CD14-positive monocyte (primary cell): ENCODE measurements around the gene RARB. TPM values are rescaled to one million over a fixed set of nuclear protein-coding genes. Genes with fewer than 3 reads are reported as not detected.

Source experiments
- DNase-seq, 3 donors: peaks; one replicate each; pipeline ENCODE4 v3.0.0-alpha.2; 2011 to 2022
- H2AFZ ChIP-seq: 2 replicates; pipeline ENCODE4 v1.6.0; 2012; ENCODE audit warnings: mild to moderate bottlenecking, low read depth, low read length, inconsistent platforms; ENCODE audit not compliant: insufficient read depth, poor library complexity, severe bottlenecking
- H3K27ac ChIP-seq, 2 donors: 1 replicate in 1 of 2; 2 replicates in 1 of 2; pipeline ENCODE4 v1.5.1; 2012 to 2013; ENCODE audit warnings: low read length in 2 of 2, control low read depth in 1 of 2, inconsistent platforms in 1 of 2, low read depth in 1 of 2, mild to moderate bottlenecking in 1 of 2
- H3K27me3 ChIP-seq, 2 donors: one replicate each; pipeline versions ENCODE4 v1.6.0 to v1.6.1; 2011 to 2013; ENCODE audit warnings: low read length in 2 of 2; ENCODE audit not compliant: control insufficient read depth in 2 of 2, insufficient read depth in 2 of 2
- H3K36me3 ChIP-seq, 2 donors: replicated peaks in 1 of 2; 1 replicate in 1 of 2; 2 replicates in 1 of 2; pipeline versions ENCODE4 v1.5.1 to v1.6.1; 2012 to 2013; ENCODE audit warnings: low read length in 2 of 2, control low read depth in 1 of 2, inconsistent platforms in 1 of 2, mild to moderate bottlenecking in 1 of 2; ENCODE audit not compliant: insufficient read depth in 2 of 2, control insufficient read depth in 1 of 2
- H3K4me1 ChIP-seq, 2 donors: 1 replicate in 1 of 2; 2 replicates in 1 of 2; pipeline versions ENCODE4 v1.5.1 to v1.6.1; 2012 to 2013; ENCODE audit warnings: low read length in 2 of 2, control low read depth in 1 of 2, inconsistent platforms in 1 of 2, mild to moderate bottlenecking in 1 of 2, moderate library complexity in 1 of 2; ENCODE audit not compliant: insufficient read depth in 2 of 2, control insufficient read depth in 1 of 2
- H3K4me2 ChIP-seq: replicated peaks from 2 replicates; pipeline ENCODE3; 2012; ENCODE audit warnings: low read length, moderate library complexity, mild to moderate bottlenecking; ENCODE audit not compliant: poor library complexity, severe bottlenecking; ENCODE audit errors: extremely low read depth
- H3K4me3 ChIP-seq, 3 experiments: fragments of 200-600 bp in 1 of 3; sonication (generic) in 1 of 3; replicated peaks in 1 of 3; 1 replicate in 2 of 3; 2 replicates in 1 of 3; pipeline ENCODE4 v1.5.1; 2011 to 2013; ENCODE audit warnings: low read length in 3 of 3, mild to moderate bottlenecking in 3 of 3, control low read depth in 2 of 3, low read depth in 2 of 3, inconsistent platforms in 1 of 3, moderate library complexity in 1 of 3
- H3K79me2 ChIP-seq: 2 replicates; pipeline ENCODE4 v1.6.0; 2012; ENCODE audit warnings: mild to moderate bottlenecking, control low read depth, inconsistent platforms, low read length, moderate library complexity; ENCODE audit not compliant: insufficient read depth
- H3K9ac ChIP-seq: 2 replicates; pipeline ENCODE4 v1.6.0; 2017; ENCODE audit warnings: low read length, mild to moderate bottlenecking; ENCODE audit not compliant: insufficient read depth, poor library complexity, severe bottlenecking
- H3K9me3 ChIP-seq, 2 donors: replicated peaks in 1 of 2; 1 replicate in 1 of 2; 2 replicates in 1 of 2; pipeline versions ENCODE4 v1.5.1 to v1.6.1; 2012 to 2013; ENCODE audit warnings: low read length in 2 of 2, control low read depth in 1 of 2; ENCODE audit not compliant: control insufficient read depth in 1 of 2, insufficient read depth in 1 of 2
- H4K20me1 ChIP-seq: 2 replicates; pipeline ENCODE4 v1.6.0; 2012; ENCODE audit warnings: mild to moderate bottlenecking, low read length, control low read depth, moderate library complexity; ENCODE audit not compliant: insufficient read depth
- H3K27ac Mint-ChIP-seq, 7 donors: one replicate each; pipeline ENCODE4 v1.8.0; 2020; ENCODE audit warnings: mild to moderate bottlenecking in 7 of 7, mixed read lengths in 7 of 7, moderate library complexity in 6 of 7, inconsistent platforms in 2 of 7
- H3K27me3 Mint-ChIP-seq, 3 donors: one replicate each; pipeline ENCODE4 v1.8.0; 2021 to 2022; ENCODE audit warnings: low read depth in 3 of 3, mild to moderate bottlenecking in 3 of 3, mixed read lengths in 3 of 3, moderate library complexity in 3 of 3, inconsistent platforms in 1 of 3
- H3K36me3 Mint-ChIP-seq, 2 donors: one replicate each; pipeline ENCODE4 v1.8.0; 2020; ENCODE audit warnings: mixed read lengths in 2 of 2, inconsistent platforms in 1 of 2, mild to moderate bottlenecking in 1 of 2
- H3K4me1 Mint-ChIP-seq: one replicate; pipeline ENCODE4 v1.8.0; 2020; ENCODE audit warnings: mild to moderate bottlenecking, mixed read lengths
- H3K4me3 Mint-ChIP-seq, 2 donors: one replicate each; pipeline ENCODE4 v1.8.0; 2020; ENCODE audit warnings: mild to moderate bottlenecking in 2 of 2, mixed read lengths in 2 of 2, moderate library complexity in 1 of 2
- H3K9me3 Mint-ChIP-seq, 7 donors: one replicate each; pipeline ENCODE4 v1.8.0; 2020 to 2022; ENCODE audit warnings: mixed read lengths in 7 of 7, mild to moderate bottlenecking in 6 of 7, moderate library complexity in 6 of 7, inconsistent platforms in 2 of 7
- WGBS: methylation state at CpG from one replicate; pipeline ENCODE4 v1.1.5; 2013; ENCODE audit warnings: missing lambda C conversion rate; ENCODE audit not compliant: insufficient coverage; 5-methylcytosine and 5-hydroxymethylcytosine counted together
- intact Hi-C, 2 donors: fragments of 100-400 bp; cut with micrococcal nuclease; formaldehyde crosslinking; loops; one replicate each; pipeline versions ENCODE4 v1.15.0 to v1.15.1; 2023
- polyA plus RNA-seq, 3 donors: library from polyadenylated mRNA; depleted of rRNA in 1 of 3; unstranded in 2 of 3; stranded (reverse) in 1 of 3; fragments of 300-500 nt in 2 of 3; fragments of >200 nt in 1 of 3; fragmentation: Illumina TruSeq in 2 of 3; gene quantifications; 1 replicate in 2 of 3; 2 replicates in 1 of 3; pipeline ENCODE4 v1.2.3, GENCODE V29; 2012 to 2021
- TF ChIP-seq, protein P1 (sequence below): fragments of 200-600 bp; IDR thresholded peaks from one replicate; pipeline ENCODE4 v1.8.0; 2022; ENCODE audit warnings: antibody characterized with exemption, mild to moderate bottlenecking

RARB gene
- polyA plus RNA-seq, 3 donors = not detected

DNA sequence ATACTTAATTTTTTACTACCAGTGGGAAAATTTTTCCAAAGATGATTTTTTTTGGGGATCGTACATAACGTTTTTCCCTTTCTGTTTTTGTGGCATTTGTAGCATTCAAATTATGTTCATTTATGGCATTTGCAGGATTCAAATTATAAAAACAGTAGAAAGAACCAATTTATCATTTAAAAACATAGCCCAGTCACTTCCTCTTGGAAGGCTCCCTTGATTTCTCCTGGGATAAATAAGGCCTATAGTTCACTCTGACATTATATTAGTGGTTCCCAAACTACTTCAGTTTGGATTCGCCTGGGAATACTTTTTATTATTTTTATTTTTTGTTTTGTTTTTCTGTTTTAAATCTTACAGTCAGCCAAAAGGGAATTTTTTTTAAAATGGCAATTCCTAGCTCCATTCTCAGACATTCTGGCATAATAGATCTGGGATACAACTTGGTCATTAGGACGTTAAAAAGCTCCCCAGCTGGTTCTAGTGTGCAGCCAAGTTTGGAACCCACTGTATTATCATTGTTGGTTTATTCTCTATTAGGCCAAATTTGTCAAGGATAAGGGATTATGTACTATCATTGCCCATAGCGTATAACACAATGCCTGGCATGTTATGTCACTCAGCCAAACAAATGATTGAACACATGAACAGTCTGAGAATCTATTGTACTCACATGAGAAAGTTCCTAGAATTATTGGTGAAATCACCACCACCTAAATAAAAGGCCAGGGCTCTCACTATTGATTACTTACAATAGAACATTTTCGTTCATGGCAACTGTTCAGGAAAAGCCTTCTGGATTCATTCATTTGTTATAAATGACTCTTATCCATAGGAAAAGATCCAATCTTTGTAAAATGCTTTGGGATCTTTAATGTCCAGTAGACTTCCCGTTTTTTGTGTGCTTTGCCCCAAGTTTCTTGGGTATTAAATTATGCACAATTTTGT, 28.9 kb downstream of the RARB start:
- intact Hi-C loops = no loop called here
- H3K36me3 ChIP-seq = no peaks in the 10 kb centered on the region
- H3K4me1 ChIP-seq = peaks cover 5 to 8% of the 10 kb centered on the region in 2 donors
- no peak overlapping the region for H3K27ac Mint-ChIP-seq
- no peak overlapping the region for H3K4me2 ChIP-seq
- H3K4me3 ChIP-seq = no peak overlapping the region
- H3K4me3 Mint-ChIP-seq = no peak overlapping the region
- H3K36me3 Mint-ChIP-seq = no peaks in the 10 kb centered on the region
- no peak overlapping the region for H3K9ac ChIP-seq
- no peaks in the 10 kb centered on the region for H3K79me2 ChIP-seq
- no peak overlapping the region for H3K27ac ChIP-seq
- DNase-seq = no peak
- no peaks in the 10 kb centered on the region for H3K9me3 ChIP-seq
- H2AFZ ChIP-seq = no peak overlapping the region
- no peaks in the 10 kb centered on the region for H3K27me3 ChIP-seq
- 100% methylated on average over 1 of the region's 7 CpGs for WGBS
- H3K27me3 Mint-ChIP-seq = peaks cover 1 to 2% (median 2%) of the 10 kb centered on the region in 3 donors
- H3K9me3 Mint-ChIP-seq = peaks cover 0 to 1% (median 0%) of the 10 kb centered on the region in 7 donors
- TF ChIP-seq, protein P1, sequence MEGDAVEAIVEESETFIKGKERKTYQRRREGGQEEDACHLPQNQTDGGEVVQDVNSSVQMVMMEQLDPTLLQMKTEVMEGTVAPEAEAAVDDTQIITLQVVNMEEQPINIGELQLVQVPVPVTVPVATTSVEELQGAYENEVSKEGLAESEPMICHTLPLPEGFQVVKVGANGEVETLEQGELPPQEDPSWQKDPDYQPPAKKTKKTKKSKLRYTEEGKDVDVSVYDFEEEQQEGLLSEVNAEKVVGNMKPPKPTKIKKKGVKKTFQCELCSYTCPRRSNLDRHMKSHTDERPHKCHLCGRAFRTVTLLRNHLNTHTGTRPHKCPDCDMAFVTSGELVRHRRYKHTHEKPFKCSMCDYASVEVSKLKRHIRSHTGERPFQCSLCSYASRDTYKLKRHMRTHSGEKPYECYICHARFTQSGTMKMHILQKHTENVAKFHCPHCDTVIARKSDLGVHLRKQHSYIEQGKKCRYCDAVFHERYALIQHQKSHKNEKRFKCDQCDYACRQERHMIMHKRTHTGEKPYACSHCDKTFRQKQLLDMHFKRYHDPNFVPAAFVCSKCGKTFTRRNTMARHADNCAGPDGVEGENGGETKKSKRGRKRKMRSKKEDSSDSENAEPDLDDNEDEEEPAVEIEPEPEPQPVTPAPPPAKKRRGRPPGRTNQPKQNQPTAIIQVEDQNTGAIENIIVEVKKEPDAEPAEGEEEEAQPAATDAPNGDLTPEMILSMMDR = no peak
- peaks cover 8% of the 10 kb centered on the region for H3K4me1 Mint-ChIP-seq
- no peaks in the 10 kb centered on the region for H4K20me1 ChIP-seq

DNA sequence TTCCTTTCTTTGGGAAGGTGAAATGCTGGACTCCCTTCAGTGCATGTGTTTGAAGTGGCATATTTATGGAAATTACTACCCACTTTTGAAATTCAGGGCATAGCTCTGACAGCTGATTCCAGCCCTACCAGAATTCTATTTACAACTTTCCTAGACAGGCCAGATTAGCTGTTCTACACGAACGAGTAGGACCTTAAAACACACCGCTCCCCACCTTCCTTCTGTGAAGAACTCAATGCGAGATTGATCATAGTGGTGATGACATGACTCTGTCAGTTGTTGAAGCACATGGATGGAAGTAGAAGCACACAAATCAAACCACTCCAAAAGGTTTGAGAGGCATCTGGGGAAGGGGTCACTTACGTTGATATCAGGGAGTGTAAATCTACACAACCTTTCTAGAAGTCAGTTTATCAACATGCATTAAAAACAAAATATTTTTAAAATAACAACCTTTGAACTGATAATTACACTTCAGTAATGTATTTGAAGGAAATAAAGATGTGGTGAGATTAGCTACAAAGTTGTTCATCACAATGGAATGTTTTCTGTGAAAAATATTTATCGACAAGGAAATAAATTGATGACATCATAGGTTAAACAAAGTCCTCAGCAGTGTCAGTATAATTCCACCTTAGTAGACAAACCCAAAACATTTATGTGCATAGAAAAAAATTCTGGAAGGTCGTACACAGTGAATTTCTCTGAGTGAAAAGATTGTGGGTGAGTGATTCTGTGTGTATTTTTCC, 29.8 kb downstream of the RARB start:
- H3K27me3 Mint-ChIP-seq = peaks cover 1 to 2% (median 2%) of the 10 kb centered on the region in 3 donors
- Histone ChIP-seq H3K36me3 (no peaks in the 10 kb centered on the region), H2AFZ (no peak overlapping the region), H3K9me3 (no peaks in the 10 kb centered on the region), H3K4me2 (no peak overlapping the region), H3K27ac (no peak overlapping the region), H3K4me1 (peaks cover 5 to 8% of the 10 kb centered on the region in 2 donors), H4K20me1 (no peaks in the 10 kb centered on the region), H3K4me3 (no peak overlapping the region), H3K9ac (no peak overlapping the region), H3K27me3 (no peaks in the 10 kb centered on the region), H3K79me2 (no peaks in the 10 kb centered on the region)
- no peak for DNase-seq
- H3K4me1 Mint-ChIP-seq = peaks cover 8% of the 10 kb centered on the region
- H3K27ac Mint-ChIP-seq = no peak overlapping the region
- no CpG with 5 or more reads among the region's 7 CpGs for WGBS
- H3K9me3 Mint-ChIP-seq = peaks cover 0 to 1% (median 0%) of the 10 kb centered on the region in 7 donors
- H3K4me3 Mint-ChIP-seq = no peak overlapping the region
- TF ChIP-seq, protein P1 = no peak
- no peaks in the 10 kb centered on the region for H3K36me3 Mint-ChIP-seq
- intact Hi-C loops = no loop called here
